ENCODE data around the gene PLS3. TPM values are rescaled to one million over a fixed set of nuclear protein-coding genes. Genes with fewer than 3 reads are reported as not detected.

PLS3 gene
- total RNA-seq, 1 donor from 2014 or later: 197 TPM

DNA sequence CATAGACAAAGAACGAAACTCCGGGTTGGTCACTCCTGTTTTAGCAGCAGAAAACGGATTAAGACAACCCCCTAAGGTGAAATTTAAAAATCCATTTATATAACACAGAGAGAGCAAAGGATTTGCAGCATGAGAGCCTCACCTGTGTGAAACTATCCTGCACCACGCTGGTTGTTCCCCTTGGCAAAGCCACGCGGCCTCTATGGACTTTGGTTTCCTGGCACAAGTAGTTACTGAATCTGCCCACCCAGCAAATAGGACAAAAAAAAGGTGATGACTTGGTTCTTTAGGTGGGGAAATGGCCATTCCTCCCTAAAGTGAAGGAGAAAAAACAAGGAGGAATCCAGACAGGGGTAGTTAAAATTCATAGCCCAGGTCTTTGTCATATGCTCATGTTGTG is 133.1 kb downstream of the PLS3 start:
- Mint-ChIP-seq H3K27ac (no peak overlapping the region), H3K4me3 (no peak overlapping the region), H3K36me3 (no peaks in the 10 kb centered on the region)

DNA sequence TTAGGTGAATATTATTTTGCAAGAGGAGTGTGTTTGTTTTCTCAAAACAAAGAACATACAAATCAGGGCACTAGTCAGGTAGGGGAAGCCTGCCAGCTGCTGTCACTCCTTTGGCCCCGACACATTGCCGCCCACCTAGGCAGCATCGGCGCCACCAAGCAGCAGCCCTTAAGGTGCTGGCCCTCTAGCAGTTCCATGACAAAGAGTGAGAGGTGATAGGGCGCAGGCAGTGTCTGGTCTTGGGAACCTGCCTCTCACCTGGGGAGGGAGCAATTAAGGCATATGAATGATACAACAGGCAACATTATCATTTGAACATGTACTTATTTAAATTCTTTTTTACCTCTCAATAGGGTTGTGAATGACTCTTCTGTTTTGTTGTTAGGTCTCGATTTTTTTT is 135.1 kb downstream of the PLS3 start:
- Mint-ChIP-seq H3K9me3 (no peaks in the 10 kb centered on the region), H3K36me3 (no peaks in the 10 kb centered on the region), H3K4me3 (no peak overlapping the region), H3K27ac (no peak overlapping the region), H3K4me1 (ENCODE audit: unreplicated experiment) (no peaks in the 10 kb centered on the region), H3K27me3 (peaks cover 12% of the 10 kb centered on the region)
- DNase-seq (ENCODE audit: extremely low spot score, unreplicated experiment): no peak
- TF ChIP-seq CTCF (conservative IDR thresholded peaks at IDR 0.05): no peak

More for the DNA sequence above, 133.1 kb downstream of the PLS3 start:
- H3K4me1 Mint-ChIP-seq (ENCODE audit: unreplicated experiment): peaks cover 7% of the 10 kb centered on the region
- no peak for DNase-seq (ENCODE audit: extremely low spot score, unreplicated experiment)
- no peak for TF ChIP-seq CTCF (conservative IDR thresholded peaks at IDR 0.05)
- peaks cover 12% of the 10 kb centered on the region for H3K27me3 Mint-ChIP-seq
- no peaks in the 10 kb centered on the region for H3K9me3 Mint-ChIP-seq

DNA sequence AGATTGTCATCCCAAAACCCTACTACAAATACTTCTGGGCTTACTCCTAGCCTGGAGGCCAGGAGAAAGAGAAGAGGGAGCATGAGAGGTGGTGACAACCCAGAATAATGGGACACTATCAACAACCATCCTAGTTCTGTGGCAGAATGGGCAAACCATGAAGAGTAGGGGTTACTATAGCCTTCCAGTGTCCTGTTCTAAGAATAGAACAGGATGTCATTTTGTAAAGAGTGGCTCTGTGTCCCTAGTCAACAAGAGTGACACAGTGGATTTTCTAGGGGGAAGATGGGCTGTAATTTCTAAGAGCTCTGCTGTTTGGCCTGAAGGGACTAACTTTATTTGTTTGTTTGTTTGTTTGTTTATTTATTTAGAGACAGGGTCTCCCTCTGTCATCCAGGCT is 136.0 kb downstream of the PLS3 start:
- Mint-ChIP-seq H3K27me3 (peaks cover 12% of the 10 kb centered on the region), H3K9me3 (no peaks in the 10 kb centered on the region), H3K4me3 (no peak overlapping the region), H3K4me1 (ENCODE audit: unreplicated experiment) (no peaks in the 10 kb centered on the region), H3K27ac (no peak overlapping the region), H3K36me3 (no peaks in the 10 kb centered on the region)
- TF ChIP-seq CTCF (conservative IDR thresholded peaks at IDR 0.05): no peak
- DNase-seq (ENCODE audit: extremely low spot score, unreplicated experiment): no peak

DNA sequence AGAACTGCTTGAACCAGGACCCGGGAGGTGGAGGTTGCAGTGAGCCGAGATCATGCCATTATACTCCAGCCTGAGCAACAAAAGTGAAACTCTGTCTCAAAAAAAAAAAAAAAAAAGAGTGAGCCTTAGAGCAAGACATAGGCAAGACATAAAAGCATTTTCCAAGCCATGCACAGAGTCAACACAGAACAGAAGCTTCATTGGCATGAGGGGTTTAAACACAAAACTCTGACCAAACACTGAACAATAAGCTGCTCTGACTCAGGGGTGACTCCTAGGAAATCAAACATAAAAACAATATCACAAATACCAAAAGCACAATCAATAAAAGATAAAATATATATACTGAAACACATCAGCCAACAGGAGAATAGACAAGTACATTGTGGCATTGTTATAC is 136.8 kb downstream of the PLS3 start:
- H3K9me3 Mint-ChIP-seq: no peaks in the 10 kb centered on the region
- no peaks in the 10 kb centered on the region for H3K4me1 Mint-ChIP-seq (ENCODE audit: unreplicated experiment)
- no peak for TF ChIP-seq CTCF (conservative IDR thresholded peaks at IDR 0.05)
- no peaks in the 10 kb centered on the region for H3K36me3 Mint-ChIP-seq
- no peak overlapping the region for H3K4me3 Mint-ChIP-seq
- no peak for DNase-seq (ENCODE audit: extremely low spot score, unreplicated experiment)
- H3K27ac Mint-ChIP-seq: no peak overlapping the region
- peaks cover 12% of the 10 kb centered on the region for H3K27me3 Mint-ChIP-seq
